GM19324 (cell line): ENCODE results near the gene TENM4.

Source experiments
- ATAC-seq: cut with Tn5 transposase; IDR thresholded peaks from one replicate; pipeline ENCODE4 v1.9.1; 2021; ENCODE audit warnings: mild to moderate bottlenecking, moderate library complexity; ENCODE audit not compliant: unreplicated experiment, low FRiP score

The TENM4 gene

GRCh38 chr11:78742430-78742829, 698.4 kb downstream of the TENM4 start:
- ATAC-seq, result no peak

- no peak for ATAC-seq
Measured at GRCh38 chr11:78741741-78742140, 699.1 kb downstream of the TENM4 start.

DNA sequence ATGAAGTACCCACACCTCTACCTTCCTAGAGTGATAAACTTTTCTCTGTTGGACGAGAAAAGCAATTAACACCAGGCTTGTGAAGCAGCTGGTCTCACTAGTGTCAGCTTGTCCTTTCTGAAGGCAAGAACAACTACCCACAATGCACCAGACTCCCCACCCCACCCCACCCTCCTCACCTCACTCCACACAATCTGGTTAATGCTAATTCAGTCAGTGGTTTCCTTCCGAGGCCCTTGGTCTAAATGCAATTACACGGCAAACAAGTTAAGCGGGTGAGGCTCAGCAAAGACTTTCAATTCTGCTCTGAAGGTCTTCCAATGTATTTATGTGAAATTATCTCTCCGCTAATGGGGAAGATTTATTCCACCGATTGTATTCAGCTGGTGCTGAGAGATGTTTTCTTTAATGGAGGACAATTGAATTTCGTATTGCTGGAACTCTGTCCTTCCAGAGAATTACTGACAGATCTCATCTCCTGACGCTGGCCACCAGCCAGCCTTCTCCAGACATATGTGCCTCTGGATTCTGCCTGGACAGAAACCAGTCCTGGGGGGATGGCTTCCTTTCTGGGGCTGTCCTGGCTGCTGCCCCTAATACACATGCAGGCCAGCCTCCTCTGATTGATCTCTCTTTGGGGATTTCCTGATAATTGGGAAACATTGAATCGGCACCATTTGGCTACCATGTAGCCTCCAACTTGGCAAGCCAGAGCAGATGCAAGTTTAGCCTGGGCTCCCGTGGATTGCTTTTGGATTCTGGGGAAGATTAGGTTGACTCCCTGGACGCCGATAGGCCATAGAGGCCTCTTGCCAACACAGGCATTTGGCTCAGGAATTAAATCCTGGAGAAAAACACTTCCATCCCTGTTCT, 700.4 kb downstream of the TENM4 start:
- ATAC-seq, result no peak

- no peak for ATAC-seq
Measured at GRCh38 chr11:78737891-78738290, 702.9 kb downstream of the TENM4 start.

DNA sequence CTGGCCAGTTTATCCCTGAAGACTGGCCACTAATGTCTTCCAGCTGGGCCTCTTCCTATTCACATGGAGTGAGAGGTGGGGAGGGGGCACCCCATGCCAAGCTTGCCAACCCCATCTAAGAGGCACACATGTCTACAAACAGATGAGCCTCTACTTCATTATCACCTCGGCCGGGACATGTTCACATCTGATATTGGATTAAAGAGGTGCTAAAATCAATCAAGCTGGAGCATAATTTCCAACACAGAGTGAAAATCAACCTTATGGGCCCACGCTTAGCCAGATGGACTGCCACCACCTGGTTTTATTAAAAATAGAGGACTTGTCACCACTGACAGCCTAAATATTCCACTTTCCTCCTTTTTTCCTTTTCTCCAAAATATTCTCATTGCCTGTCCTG, 703.5 kb downstream of the TENM4 start:
- ATAC-seq, result no peak

- no peak for ATAC-seq
Measured at GRCh38 chr11:78735711-78736110, 705.1 kb downstream of the TENM4 start.

- ATAC-seq, result no peak
Measured at GRCh38 chr11:78733031-78733430, 707.8 kb downstream of the TENM4 start.

- no peak for ATAC-seq
Measured at GRCh38 chr11:78732246-78732645, 708.6 kb downstream of the TENM4 start.

DNA sequence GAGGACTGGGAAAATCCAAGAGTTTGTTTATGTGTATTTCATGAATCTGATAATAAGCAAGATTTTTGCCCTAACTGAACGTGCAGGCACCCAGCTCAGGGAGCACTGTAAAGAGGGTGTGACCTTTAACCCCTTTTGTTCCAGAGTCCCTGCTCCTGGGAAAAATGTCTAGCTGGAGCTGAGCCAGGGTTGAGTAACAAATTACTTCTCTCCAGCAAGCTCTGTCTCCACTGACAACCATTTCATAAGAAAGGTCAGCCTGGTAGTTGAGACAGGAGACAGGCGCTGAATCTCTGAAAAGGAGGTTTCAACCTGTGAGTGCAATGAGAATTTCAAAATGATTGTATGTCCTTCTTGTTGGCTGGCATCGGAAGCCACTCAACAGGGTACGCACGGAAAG, 709.8 kb downstream of the TENM4 start:
- ATAC-seq, result no peak

GRCh38 chr11:78730267-78730824, 710.5 kb downstream of the TENM4 start:
- no peak for ATAC-seq

DNA sequence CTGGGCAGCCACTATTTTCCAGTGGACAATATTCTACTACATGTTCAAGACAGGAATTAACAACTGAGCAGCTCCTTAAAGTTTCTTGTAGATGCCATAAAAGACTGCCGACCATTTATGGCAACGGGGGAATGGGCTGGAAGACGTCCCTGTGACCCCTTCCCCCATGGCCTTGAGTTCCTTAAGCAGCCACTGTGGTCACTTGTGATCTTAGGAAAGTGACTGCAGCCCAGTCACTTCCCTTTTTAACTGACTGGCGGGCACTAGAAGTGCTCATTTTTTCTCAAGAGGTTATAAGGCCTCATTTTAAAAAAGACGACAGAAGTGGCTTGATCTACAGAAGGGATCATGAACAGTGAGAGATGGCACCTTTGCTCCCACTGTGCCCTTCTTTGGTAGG, 713.0 kb downstream of the TENM4 start:
- ATAC-seq, result no peak

DNA sequence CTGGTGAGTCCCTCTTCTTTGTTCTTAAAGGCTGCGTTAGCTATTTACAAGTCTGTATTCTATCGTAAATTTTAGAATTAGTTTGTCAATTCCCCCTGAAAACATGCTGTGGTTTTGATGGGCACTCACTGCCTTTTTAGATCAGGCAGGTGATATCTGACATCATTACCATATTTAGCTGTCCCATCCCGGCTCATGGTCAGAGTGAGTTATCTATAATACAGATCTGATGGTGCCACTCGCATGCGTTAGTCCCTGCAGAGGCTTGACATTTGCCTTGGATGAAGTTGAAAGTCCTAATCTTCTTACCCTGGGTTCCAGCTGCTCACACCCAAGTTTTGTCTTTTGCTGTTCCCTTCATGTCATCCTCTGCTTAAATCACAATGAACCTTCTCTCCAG, 715.6 kb downstream of the TENM4 start:
- no peak for ATAC-seq

- ATAC-seq, result no peak
Measured at GRCh38 chr11:78722786-78723185, 718.0 kb downstream of the TENM4 start.

GRCh38 chr11:78720281-78720989, 720.4 kb downstream of the TENM4 start:
- ATAC-seq, result no peak

GRCh38 chr11:78717041-78717440, 723.8 kb downstream of the TENM4 start:
- no peak for ATAC-seq

DNA sequence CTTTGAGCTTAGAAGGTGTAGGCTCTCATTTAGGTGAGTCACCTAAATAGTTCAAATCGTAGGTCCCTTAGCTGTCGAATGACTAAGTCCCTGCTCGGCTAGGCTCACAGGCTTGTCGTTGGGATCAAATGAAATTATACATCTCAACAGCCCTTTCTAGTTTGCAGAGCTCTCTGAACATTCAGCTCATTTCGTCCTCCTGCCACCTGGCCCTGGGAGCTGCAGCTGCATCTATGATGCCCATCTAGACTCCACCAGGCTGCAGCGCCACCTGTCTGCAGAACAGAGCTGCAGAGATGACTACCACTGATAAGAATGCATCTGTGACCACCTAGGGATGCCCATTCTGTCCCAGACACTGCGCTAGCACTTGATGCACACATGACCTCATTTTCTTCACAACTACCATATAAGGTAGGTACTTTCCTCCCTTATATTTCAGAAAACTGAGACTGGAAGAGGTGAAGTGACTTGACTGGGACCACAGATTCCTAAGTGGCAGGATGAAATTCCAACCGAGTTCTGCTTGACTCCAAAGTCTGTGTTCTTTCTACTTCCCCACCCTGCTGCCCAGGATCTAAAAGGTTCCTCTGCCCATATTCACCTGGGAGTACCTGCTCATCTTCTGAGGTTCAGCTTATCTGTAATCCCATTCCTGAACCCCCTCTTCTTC, 725.1 kb downstream of the TENM4 start:
- no peak for ATAC-seq

DNA sequence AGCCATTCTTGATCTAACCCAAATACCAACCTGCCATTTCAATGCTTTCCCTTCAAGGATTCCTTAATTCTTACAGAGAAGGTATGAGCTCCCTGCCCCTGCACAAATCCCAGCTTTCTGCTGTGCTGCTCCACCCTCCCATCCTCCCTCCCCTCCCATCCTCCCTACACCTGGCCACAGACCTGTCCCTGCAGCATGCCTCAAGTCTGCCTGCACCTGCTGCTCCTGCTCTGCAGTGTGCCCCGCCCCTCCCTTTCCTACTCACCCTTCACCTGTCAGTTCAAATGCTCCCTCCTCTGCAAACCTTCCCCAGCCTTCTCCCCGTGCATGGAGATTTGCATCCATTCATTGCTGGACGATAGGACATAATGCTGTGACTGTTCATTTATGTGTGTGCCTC, 726.3 kb downstream of the TENM4 start:
- ATAC-seq, result no peak

DNA sequence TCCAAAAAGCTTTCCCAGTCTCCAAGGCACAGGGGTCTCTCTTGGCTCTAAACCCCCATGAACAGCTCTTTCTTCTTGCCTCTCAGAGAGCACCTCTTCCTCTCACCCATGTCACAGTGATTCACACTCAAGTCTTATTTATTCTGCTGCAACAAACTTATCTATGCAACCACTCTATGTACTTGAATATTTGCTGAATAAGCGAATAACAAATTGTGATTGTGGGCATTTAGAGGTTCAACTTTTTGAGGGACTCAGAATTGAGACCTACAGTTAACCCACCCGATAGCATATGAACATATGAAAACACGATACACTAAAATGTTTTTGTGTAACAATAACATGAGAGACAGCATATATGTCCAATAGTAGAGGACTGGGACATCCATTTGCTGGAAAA, 729.1 kb downstream of the TENM4 start:
- ATAC-seq, result no peak

DNA sequence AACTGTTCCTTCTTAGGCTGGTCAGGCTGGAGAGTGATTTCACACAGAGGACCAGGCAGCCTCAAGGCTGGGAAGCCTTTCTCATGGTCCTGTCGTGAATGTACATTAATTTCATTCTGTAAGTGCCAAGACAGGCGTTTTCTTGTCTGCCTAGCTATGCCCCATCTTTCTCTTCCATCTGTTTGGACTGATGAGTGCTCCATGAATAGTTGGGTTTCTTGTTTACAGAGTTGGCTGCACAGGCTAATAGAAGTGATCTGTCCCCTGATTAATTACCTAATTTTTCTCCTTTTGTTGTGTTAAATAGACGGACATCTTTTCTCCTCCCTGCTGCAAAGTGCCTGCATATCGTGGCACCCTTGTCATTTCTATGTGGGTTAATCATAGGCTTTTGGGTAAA, 730.4 kb downstream of the TENM4 start:
- no peak for ATAC-seq

- no peak for ATAC-seq
Measured at GRCh38 chr11:78708388-78708787, 732.4 kb downstream of the TENM4 start.

DNA sequence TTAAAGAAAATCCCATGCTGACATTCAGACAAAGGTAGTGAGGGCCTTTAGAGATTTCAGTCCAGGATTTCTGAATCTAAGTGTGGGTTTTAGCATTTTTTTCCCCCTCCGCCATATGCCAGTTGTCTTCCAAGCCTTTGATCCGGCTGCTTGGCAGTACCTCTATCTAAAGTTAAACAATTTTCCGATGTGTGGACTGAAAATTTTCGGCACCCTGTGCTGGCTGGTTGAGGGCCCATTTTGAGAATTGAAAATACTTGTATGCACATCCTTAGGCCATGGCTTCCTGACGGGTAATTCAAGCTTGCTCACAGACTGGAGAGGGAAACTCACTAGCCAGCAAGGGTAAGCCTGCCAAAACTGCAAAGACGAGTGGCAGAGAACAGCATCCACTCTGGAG, 734.3 kb downstream of the TENM4 start:
- ATAC-seq, result no peak
